Mononuclear cell (primary cell): ENCODE results near the gene DLG5. TPM values are rescaled to one million over a fixed set of nuclear protein-coding genes. Genes with fewer than 3 reads are reported as not detected.

Source experiments
- H3K27me3 ChIP-seq: 2 replicates; pipeline ENCODE4 v1.6.0; 2011; ENCODE audit warnings: low read length, control low read depth; ENCODE audit not compliant: insufficient read depth
- H3K4me1 ChIP-seq: 2 replicates; pipeline ENCODE4 v1.5.1; 2011; ENCODE audit warnings: mild to moderate bottlenecking, low read length, control low read depth; ENCODE audit not compliant: insufficient read depth
- H3K4me3 ChIP-seq: 2 replicates; pipeline ENCODE4 v1.5.1; 2011; ENCODE audit warnings: mild to moderate bottlenecking, low read length, moderate library complexity
- H3K9me3 ChIP-seq: 2 replicates; pipeline ENCODE4 v1.5.1; 2011; ENCODE audit warnings: low read depth, mild to moderate bottlenecking, control low read depth, low read length
- total RNA-seq: library from RNA; depleted of rRNA; stranded (reverse); fragments of >200 nt; gene quantifications from one replicate; pipeline ENCODE4 v1.2.3, GENCODE V29; 2012

Gene DLG5
- total RNA-seq, 1 donor, result 3.7 TPM

DNA sequence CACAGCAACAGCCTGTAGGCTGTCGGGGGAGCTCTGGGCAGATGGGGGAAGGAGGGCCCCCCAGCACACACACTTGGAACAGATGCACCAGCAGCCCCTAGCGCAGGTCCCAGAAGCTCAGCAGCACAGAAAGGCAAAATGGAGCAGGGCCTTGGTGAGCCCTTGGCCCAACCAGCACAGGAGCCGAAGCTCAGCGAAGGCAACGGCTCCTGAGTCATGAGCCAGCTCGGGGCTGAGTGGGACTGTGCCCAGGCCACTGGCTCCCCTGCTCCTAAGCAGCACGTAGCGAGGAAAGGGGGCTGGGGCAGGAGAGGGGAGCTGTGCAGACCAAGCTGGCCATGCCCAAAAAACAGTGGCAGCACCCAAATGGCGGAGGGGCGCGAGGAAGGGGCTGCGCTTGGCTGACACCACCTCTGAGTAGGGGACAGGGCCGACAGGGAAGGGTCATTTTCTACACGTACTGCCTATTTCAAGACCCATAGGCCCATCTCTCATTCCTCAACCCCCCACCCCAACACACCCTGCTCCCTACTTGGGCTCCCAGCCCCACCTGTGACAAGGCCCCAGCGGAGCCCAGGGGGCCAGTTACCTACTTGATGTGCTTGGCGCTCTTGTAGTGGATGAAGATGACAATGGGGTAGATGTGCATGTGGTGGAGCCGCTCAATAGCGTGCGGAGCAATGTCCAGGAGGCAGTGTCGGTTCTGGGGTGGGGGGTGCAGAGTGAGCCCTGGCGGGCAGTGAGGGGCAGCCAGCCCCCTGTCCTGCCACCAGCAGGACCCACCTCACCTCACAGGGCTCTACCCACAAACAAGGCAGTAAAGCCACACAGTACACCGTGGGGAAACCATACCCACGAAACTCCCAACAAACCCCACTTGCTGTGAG lies 132.1 kb downstream of the DLG5 start:
- no peaks in the 10 kb centered on the region for H3K27me3 ChIP-seq
- no peaks in the 10 kb centered on the region for H3K4me1 ChIP-seq
- no peak overlapping the region for H3K4me3 ChIP-seq
- no peaks in the 10 kb centered on the region for H3K9me3 ChIP-seq

DNA sequence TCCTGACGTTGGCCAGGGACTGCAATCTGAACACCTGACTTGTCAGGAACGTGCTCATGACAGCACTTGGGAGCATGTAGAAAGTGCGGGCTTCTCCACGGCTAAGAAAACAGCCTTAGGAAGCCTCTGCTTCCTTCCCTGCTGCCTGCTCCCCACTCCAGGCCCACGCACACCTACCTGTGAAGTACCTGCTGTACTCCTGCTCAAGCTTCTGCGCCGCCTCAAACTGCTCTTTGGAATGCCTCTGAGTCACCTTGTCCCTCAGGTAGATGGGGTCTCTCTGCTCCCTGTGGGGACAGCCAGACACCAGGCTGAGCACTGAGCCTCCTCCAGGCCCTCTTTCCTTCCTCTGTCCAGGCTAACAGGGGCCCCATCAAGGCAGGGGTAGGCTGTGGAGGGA lies 132.7 kb downstream of the DLG5 start:
- H3K4me3 ChIP-seq, result no peak overlapping the region
- no peaks in the 10 kb centered on the region for H3K27me3 ChIP-seq
- no peaks in the 10 kb centered on the region for H3K4me1 ChIP-seq

DNA sequence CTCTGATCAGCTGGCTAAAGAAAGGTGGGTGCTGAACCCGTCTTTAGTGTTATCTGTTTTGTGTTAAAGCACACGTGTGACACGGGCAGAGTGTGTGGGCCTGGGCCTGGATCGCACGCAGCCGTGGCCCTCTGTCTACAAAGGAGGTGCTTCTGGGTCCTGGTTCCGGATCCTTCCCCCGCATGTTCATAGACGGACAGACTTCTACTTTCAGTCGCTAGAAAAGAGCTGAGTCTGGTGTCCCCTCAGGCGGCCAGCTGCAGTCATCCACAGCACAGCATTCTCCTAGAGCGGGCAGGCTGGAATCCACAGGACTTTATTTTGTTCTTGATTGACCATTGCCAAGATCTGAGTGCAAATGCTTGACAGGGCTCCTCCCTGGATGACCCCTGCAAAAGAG lies 134.4 kb downstream of the DLG5 start:
- Histone ChIP-seq H3K27me3 (no peaks in the 10 kb centered on the region), H3K4me1 (no peaks in the 10 kb centered on the region), H3K9me3 (no peaks in the 10 kb centered on the region), H3K4me3 (no peak overlapping the region)

More for the DNA sequence above, 132.7 kb downstream of the DLG5 start:
- no peaks in the 10 kb centered on the region for H3K9me3 ChIP-seq

GRCh38 chr10:77791506-77791905 lies 135.0 kb downstream of the DLG5 start:
- Histone ChIP-seq H3K9me3 (no peaks in the 10 kb centered on the region), H3K4me3 (no peak overlapping the region), H3K4me1 (no peaks in the 10 kb centered on the region), H3K27me3 (no peaks in the 10 kb centered on the region)

DNA sequence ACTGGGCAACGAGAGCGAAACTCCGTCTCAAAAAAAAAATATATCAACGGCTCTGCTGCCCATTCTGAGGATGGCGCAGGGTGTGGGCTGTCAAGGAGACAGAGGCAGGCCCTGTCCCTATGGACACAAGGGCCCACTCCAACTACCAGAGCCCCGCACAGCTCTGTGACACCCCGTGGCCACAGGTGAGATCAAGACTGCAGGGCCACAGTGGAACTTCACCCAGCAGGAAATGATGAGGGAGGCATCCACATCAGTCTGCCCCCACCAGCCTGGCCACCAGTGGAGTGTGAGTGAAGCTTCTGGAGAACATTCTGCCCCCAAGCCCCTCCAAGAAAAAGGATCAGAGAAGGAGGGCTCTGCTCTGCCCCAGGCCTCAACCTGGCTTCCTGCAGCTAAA lies 136.7 kb downstream of the DLG5 start:
- Histone ChIP-seq H3K27me3 (no peaks in the 10 kb centered on the region), H3K4me3 (no peak overlapping the region), H3K4me1 (no peaks in the 10 kb centered on the region), H3K9me3 (no peaks in the 10 kb centered on the region)

- no peak overlapping the region for H3K4me3 ChIP-seq
- H3K9me3 ChIP-seq, result no peaks in the 10 kb centered on the region
- no peaks in the 10 kb centered on the region for H3K4me1 ChIP-seq
- no peaks in the 10 kb centered on the region for H3K27me3 ChIP-seq
These were observed 137.5 kb downstream of the DLG5 start for GRCh38 chr10:77789016-77789415.

GRCh38 chr10:77788496-77789010 lies 138.0 kb downstream of the DLG5 start:
- Histone ChIP-seq H3K4me3 (no peak overlapping the region), H3K27me3 (no peaks in the 10 kb centered on the region), H3K9me3 (no peaks in the 10 kb centered on the region), H3K4me1 (no peaks in the 10 kb centered on the region)

- no peaks in the 10 kb centered on the region for H3K9me3 ChIP-seq
- H3K4me3 ChIP-seq, result no peak overlapping the region
- no peaks in the 10 kb centered on the region for H3K27me3 ChIP-seq
- H3K4me1 ChIP-seq, result no peaks in the 10 kb centered on the region
These were observed 139.1 kb downstream of the DLG5 start for GRCh38 chr10:77787440-77787839.

- no peaks in the 10 kb centered on the region for H3K27me3 ChIP-seq
- H3K9me3 ChIP-seq, result no peaks in the 10 kb centered on the region
- H3K4me1 ChIP-seq, result no peaks in the 10 kb centered on the region
- H3K4me3 ChIP-seq, result no peak overlapping the region
These were observed 141.7 kb downstream of the DLG5 start for GRCh38 chr10:77784856-77785255.

DNA sequence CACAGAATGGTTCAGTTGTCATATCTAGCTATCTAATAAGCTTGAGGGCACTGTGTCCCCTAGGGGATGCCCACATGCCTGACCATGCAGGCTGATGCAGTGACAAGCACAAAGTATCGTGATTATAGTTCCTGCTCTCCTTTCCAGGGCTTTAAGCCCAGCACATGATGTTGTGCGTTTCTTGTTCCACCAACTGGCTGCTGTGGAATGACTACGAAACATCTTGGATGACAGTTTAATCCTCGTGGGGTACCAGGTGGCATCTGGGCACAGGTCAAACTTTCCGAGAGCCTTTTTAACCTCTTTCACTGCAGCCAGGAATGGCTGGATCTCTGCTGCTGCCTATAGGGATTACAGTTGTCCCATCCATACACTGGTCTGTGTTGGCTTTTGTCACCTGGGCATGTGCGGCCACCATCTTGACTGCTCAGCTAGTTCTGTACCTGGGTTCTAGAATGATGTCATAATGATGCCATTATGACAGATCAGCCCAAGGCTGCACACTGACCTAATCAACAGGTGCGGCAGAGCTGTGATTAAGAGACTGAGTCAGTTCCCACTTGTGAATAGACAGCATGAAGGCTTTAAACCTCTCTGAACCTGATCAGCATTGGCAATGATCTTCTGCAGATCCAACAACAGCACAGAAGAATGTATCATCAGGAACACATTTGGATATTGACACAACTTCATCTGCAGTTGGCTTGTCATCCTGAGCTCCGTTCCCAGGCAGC lies 144.1 kb downstream of the DLG5 start:
- H3K27me3 ChIP-seq, result no peaks in the 10 kb centered on the region

GRCh38 chr10:77781451-77782327 lies 144.9 kb downstream of the DLG5 start:
- Histone ChIP-seq H3K9me3 (peaks cover 3% of the 10 kb centered on the region), H3K27me3 (no peaks in the 10 kb centered on the region), H3K4me3 (no peak overlapping the region), H3K4me1 (no peaks in the 10 kb centered on the region)

More for the DNA sequence above, 144.1 kb downstream of the DLG5 start:
- H3K4me3 ChIP-seq, result no peak overlapping the region
- H3K9me3 ChIP-seq, result no peaks in the 10 kb centered on the region
- no peaks in the 10 kb centered on the region for H3K4me1 ChIP-seq

- Histone ChIP-seq H3K9me3 (peaks cover 11% of the 10 kb centered on the region), H3K4me3 (no peak overlapping the region), H3K27me3 (no peaks in the 10 kb centered on the region), H3K4me1 (no peaks in the 10 kb centered on the region)
These were observed 146.4 kb downstream of the DLG5 start for GRCh38 chr10:77780180-77780579.

DNA sequence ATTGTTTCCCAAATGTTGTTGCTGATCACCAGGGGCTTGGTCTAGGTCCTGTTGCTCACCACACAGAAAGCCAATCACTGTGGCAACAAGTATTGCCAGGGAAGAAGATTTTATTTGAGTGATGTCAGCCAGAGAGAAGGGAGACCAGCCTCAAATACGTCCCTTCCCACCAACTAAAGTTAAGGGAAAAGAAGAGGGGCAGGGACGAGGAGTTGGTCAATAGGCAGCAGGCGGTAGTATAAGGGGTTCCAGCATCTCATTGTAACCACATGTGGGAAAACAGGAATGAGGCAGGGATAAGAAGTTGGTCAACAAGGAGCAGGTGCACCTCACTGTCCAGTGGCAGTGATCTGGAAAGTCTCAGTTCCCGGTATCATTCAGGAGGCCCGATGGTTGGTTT lies 150.1 kb downstream of the DLG5 start:
- H3K4me3 ChIP-seq, result no peak overlapping the region
- no peaks in the 10 kb centered on the region for H3K27me3 ChIP-seq
- no peaks in the 10 kb centered on the region for H3K4me1 ChIP-seq
- peaks cover 11% of the 10 kb centered on the region for H3K9me3 ChIP-seq

- H3K27me3 ChIP-seq, result no peaks in the 10 kb centered on the region
- H3K9me3 ChIP-seq, result peaks cover 11% of the 10 kb centered on the region
- no peak overlapping the region for H3K4me3 ChIP-seq
- no peaks in the 10 kb centered on the region for H3K4me1 ChIP-seq
These were observed 151.6 kb downstream of the DLG5 start for GRCh38 chr10:77774940-77775391.
